Naive thymus-derived CD4-positive, alpha-beta T cell (primary cell): Measurements from ENCODE around the gene CAPZA2. TPM values are rescaled to one million over a fixed set of nuclear protein-coding genes. Genes with fewer than 3 reads are reported as not detected.
A peak's percentile ranks its signal among the peaks of the same experiment; 100 is the strongest.

Experiments used
- ATAC-seq: fragments of 150-1000 bp; cut with Tn5 transposase; 2 replicates; pipeline ENCODE4 v1.10.0; 2021; ENCODE audit warnings: mild to moderate bottlenecking, moderate library complexity
- CTCF ChIA-PET: fragments of 350-600 bp; sonication (Branson Sonifier 250); formaldehyde crosslinking; loops from one replicate; lab custom pipeline; 2021; ENCODE audit warnings: antibody characterized with exemption; lab: Charles Lee
- POLR2A ChIA-PET: fragments of 350-600 bp; sonication (Branson Sonifier 250); formaldehyde crosslinking; loops from one replicate; lab custom pipeline; 2021; ENCODE audit warnings: antibody characterized with exemption, inconsistent platforms; lab: Charles Lee
- DNase-seq, 9 donors: peaks; one replicate each; pipeline versions ENCODE4 v3.0.0 to v3.0.0-alpha.2; 2020 to 2022; ENCODE audit warnings: mixed read lengths in 1 of 9
- H3K27ac ChIP-seq: one replicate; pipeline ENCODE4 v1.7.0; 2013; ENCODE audit warnings: mild to moderate bottlenecking, low read depth, low read length, moderate library complexity
- H3K27me3 ChIP-seq, 2 donors: one replicate each; pipeline ENCODE4 v1.7.0; 2013; ENCODE audit warnings: low read length in 2 of 2, mild to moderate bottlenecking in 2 of 2, moderate library complexity in 2 of 2; ENCODE audit not compliant: control insufficient read depth in 2 of 2, insufficient read depth in 2 of 2
- H3K36me3 ChIP-seq, 3 experiments: 1 replicate in 2 of 3; 2 replicates in 1 of 3; pipeline ENCODE4 v1.7.0; 2013; ENCODE audit warnings: low read length in 3 of 3, mild to moderate bottlenecking in 3 of 3, moderate library complexity in 1 of 3; ENCODE audit not compliant: insufficient read depth in 3 of 3, control insufficient read depth in 2 of 3
- H3K4me1 ChIP-seq, 2 donors: one replicate each; pipeline ENCODE4 v1.7.0; 2013; ENCODE audit warnings: low read length in 2 of 2, mild to moderate bottlenecking in 2 of 2, moderate library complexity in 1 of 2; ENCODE audit not compliant: control insufficient read depth in 2 of 2, insufficient read depth in 2 of 2
- H3K4me3 ChIP-seq: 2 replicates; pipeline ENCODE4 v1.7.0; 2013; ENCODE audit warnings: mild to moderate bottlenecking, low read length
- H3K9me3 ChIP-seq, 3 experiments: 1 replicate in 2 of 3; 2 replicates in 1 of 3; pipeline ENCODE4 v1.7.0; 2013; ENCODE audit warnings: low read length in 3 of 3; ENCODE audit not compliant: control insufficient read depth in 2 of 3
- H3K27ac Mint-ChIP-seq, 9 donors: one replicate each; pipeline ENCODE4 v1.8.0; 2020 to 2022; ENCODE audit warnings: mixed read lengths in 9 of 9, mild to moderate bottlenecking in 8 of 9, moderate library complexity in 5 of 9, inconsistent platforms in 2 of 9
- H3K27me3 Mint-ChIP-seq, 5 donors: one replicate each; pipeline ENCODE4 v1.8.0; 2021 to 2022; ENCODE audit warnings: mixed read lengths in 5 of 5, mild to moderate bottlenecking in 1 of 5
- H3K36me3 Mint-ChIP-seq, 5 donors: one replicate each; pipeline ENCODE4 v1.8.0; 2020 to 2022; ENCODE audit warnings: mixed read lengths in 5 of 5, mild to moderate bottlenecking in 3 of 5, inconsistent platforms in 1 of 5
- H3K4me1 Mint-ChIP-seq, 7 donors: one replicate each; pipeline ENCODE4 v1.8.0; 2020 to 2022; ENCODE audit warnings: mixed read lengths in 7 of 7, mild to moderate bottlenecking in 3 of 7, inconsistent platforms in 1 of 7
- H3K4me3 Mint-ChIP-seq, 10 donors: one replicate each; pipeline ENCODE4 v1.8.0; 2020 to 2022; ENCODE audit warnings: mild to moderate bottlenecking in 10 of 10, mixed read lengths in 10 of 10, moderate library complexity in 6 of 10, inconsistent platforms in 2 of 10
- H3K9me3 Mint-ChIP-seq, 11 donors: one replicate each; pipeline ENCODE4 v1.8.0; 2020 to 2022; ENCODE audit warnings: mixed read lengths in 11 of 11, mild to moderate bottlenecking in 4 of 11, inconsistent platforms in 1 of 11, moderate library complexity in 1 of 11
- intact Hi-C, 2 donors: fragments of 100-400 bp; cut with micrococcal nuclease; formaldehyde crosslinking; loops; one replicate each; pipeline ENCODE4 v1.15.1; 2023
- polyA plus RNA-seq, 2 donors: library from polyadenylated mRNA; unstranded; fragments of 300-500 nt; fragmentation: Illumina TruSeq; gene quantifications; one replicate each; pipeline ENCODE4 v1.2.3, GENCODE V29; 2021
- total RNA-seq, 6 experiments: library from RNA in 5 of 6; stranded (reverse) in 5 of 6; gene quantifications; 1 replicate in 5 of 6; 2 replicates in 1 of 6; pipeline ENCODE4 v1.2.3 and lab custom pipeline; 2021 to 2026

CAPZA2 gene
- total and polyA plus RNA-seq, 7 experiments from 2014 or later, result 86.2 to 191 (median 118) TPM

GRCh38 chr7:116836911-116837310 is 25.5 kb upstream of the CAPZA2 start:
- ATAC-seq (no peak), DNase-seq (no peak)
- Histone ChIP-seq H3K36me3 (no peaks in the 10 kb centered on the region), H3K27ac (no peak overlapping the region), H3K4me1 (no peaks in the 10 kb centered on the region), H3K4me3 (no peak overlapping the region), H3K9me3 (no peaks in the 10 kb centered on the region), H3K27me3 (no peaks in the 10 kb centered on the region)
- intact Hi-C loops, result no loop called here
- H3K4me3 Mint-ChIP-seq, result no peak overlapping the region
- H3K36me3 Mint-ChIP-seq, result no peaks in the 10 kb centered on the region
- no peak overlapping the region for H3K27ac Mint-ChIP-seq
- ChIA-PET POLR2A (no interaction called here), CTCF (no interaction called here)
- H3K27me3 Mint-ChIP-seq, result peaks cover under 1 to 16% (median 16%) of the 10 kb centered on the region in 5 donors
- H3K4me1 Mint-ChIP-seq, result no peaks in the 10 kb centered on the region
- H3K9me3 Mint-ChIP-seq, result peaks cover 0 to 3% (median 0%) of the 10 kb centered on the region in 11 donors

GRCh38 chr7:116837586-116837985 is 24.8 kb upstream of the CAPZA2 start:
- ChIA-PET POLR2A (no interaction called here), CTCF (no interaction called here)
- Mint-ChIP-seq H3K4me3 (no peak overlapping the region), H3K4me1 (no peaks in the 10 kb centered on the region), H3K36me3 (no peaks in the 10 kb centered on the region), H3K9me3 (peaks cover 0 to 3% (median 0%) of the 10 kb centered on the region in 11 donors), H3K27me3 (peaks cover 5 to 23% (median 21%) of the 10 kb centered on the region in 5 donors), H3K27ac (no peak overlapping the region)
- intact Hi-C loops, result no loop called here
- H3K9me3 ChIP-seq, result no peaks in the 10 kb centered on the region
- DNase-seq, result no peak
- no peaks in the 10 kb centered on the region for H3K27me3 ChIP-seq
- H3K4me3 ChIP-seq, result no peak overlapping the region
- ATAC-seq, result no peak
- no peaks in the 10 kb centered on the region for H3K4me1 ChIP-seq
- no peak overlapping the region for H3K27ac ChIP-seq
- no peaks in the 10 kb centered on the region for H3K36me3 ChIP-seq

GRCh38 chr7:116840256-116840655 is 22.1 kb upstream of the CAPZA2 start:
- H3K9me3 ChIP-seq, result no peaks in the 10 kb centered on the region
- no peaks in the 10 kb centered on the region for H3K36me3 Mint-ChIP-seq
- H3K9me3 Mint-ChIP-seq, result peaks cover 0 to 3% (median 0%) of the 10 kb centered on the region in 11 donors
- peaks cover 11 to 31% (median 16%) of the 10 kb centered on the region in 5 donors for H3K27me3 Mint-ChIP-seq
- no peak overlapping the region for H3K4me3 Mint-ChIP-seq
- no peaks in the 10 kb centered on the region for H3K27me3 ChIP-seq
- no peaks in the 10 kb centered on the region for H3K4me1 ChIP-seq
- H3K4me1 Mint-ChIP-seq, result peaks cover 0 to 11% (median 5%) of the 10 kb centered on the region in 7 donors
- no peak overlapping the region for H3K27ac Mint-ChIP-seq
- DNase-seq (no peak), ATAC-seq (no peak)
- no peak overlapping the region for H3K4me3 ChIP-seq
- ChIA-PET CTCF (no interaction called here), POLR2A (no interaction called here)
- intact Hi-C loops, result no loop called here
- H3K36me3 ChIP-seq, result no peaks in the 10 kb centered on the region
- H3K27ac ChIP-seq, result no peak overlapping the region

GRCh38 chr7:116842371-116842770 is 20.0 kb upstream of the CAPZA2 start:
- no peak overlapping the region for H3K4me3 Mint-ChIP-seq
- CTCF ChIA-PET, result interaction anchor here (0.5 kb wide), 1 partner anchor 47 kb away, joined by 11 read pairs; no protein-coding TSS in a partner anchor

GRCh38 chr7:116843378-116843777 is 19.0 kb upstream of the CAPZA2 start:
- no peak for DNase-seq
- H3K36me3 ChIP-seq, result no peaks in the 10 kb centered on the region
- ChIA-PET CTCF (interaction anchor here (0.6 kb wide), 1 partner anchor 607 kb away, joined by 3 read pairs; no protein-coding TSS in a partner anchor), POLR2A (no interaction called here)
- peak overlapping the region in 7 of 9 donors; percentile 2 to 71 (median 23) for H3K27ac Mint-ChIP-seq
- peaks cover 0 to 3% (median 0%) of the 10 kb centered on the region in 11 donors for H3K9me3 Mint-ChIP-seq
- no peak overlapping the region for H3K4me3 ChIP-seq
- H3K27me3 ChIP-seq, result peaks cover 0 to 4% of the 10 kb centered on the region in 2 donors
- H3K4me1 Mint-ChIP-seq, result peaks cover 0 to 11% (median 5%) of the 10 kb centered on the region in 7 donors
- ATAC-seq, result peak; percentile 72
- H3K4me1 ChIP-seq, result no peaks in the 10 kb centered on the region
- H3K36me3 Mint-ChIP-seq, result no peaks in the 10 kb centered on the region
- no peaks in the 10 kb centered on the region for H3K9me3 ChIP-seq
- no peak overlapping the region for H3K27ac ChIP-seq
- H3K27me3 Mint-ChIP-seq, result peaks cover 15 to 39% (median 19%) of the 10 kb centered on the region in 5 donors
- peak overlapping the region in 9 of 10 donors; percentile 10 to 60 (median 47) for H3K4me3 Mint-ChIP-seq
- intact Hi-C loops, result no loop called here

More at GRCh38 chr7:116842371-116842770, 20.0 kb upstream of the CAPZA2 start:
- H3K4me3 ChIP-seq, result no peak overlapping the region
- Mint-ChIP-seq H3K4me1 (peaks cover 0 to 11% (median 5%) of the 10 kb centered on the region in 7 donors), H3K9me3 (peaks cover 0 to 3% (median 0%) of the 10 kb centered on the region in 11 donors), H3K27ac (no peak overlapping the region), H3K27me3 (peaks cover 14 to 37% (median 19%) of the 10 kb centered on the region in 5 donors), H3K36me3 (no peaks in the 10 kb centered on the region)
- DNase-seq (no peak), ATAC-seq (no peak)
- no peak overlapping the region for H3K27ac ChIP-seq
- intact Hi-C loops, result no loop called here
- no peaks in the 10 kb centered on the region for H3K4me1 ChIP-seq
- peaks cover 0 to 4% of the 10 kb centered on the region in 2 donors for H3K27me3 ChIP-seq
- POLR2A ChIA-PET, result no interaction called here
- H3K9me3 ChIP-seq, result no peaks in the 10 kb centered on the region
- no peaks in the 10 kb centered on the region for H3K36me3 ChIP-seq

- no peak for ATAC-seq
Measured at GRCh38 chr7:116851175-116851574, 11.2 kb upstream of the CAPZA2 start.

GRCh38 chr7:116851671-116852070 is 10.7 kb upstream of the CAPZA2 start:
- no peaks in the 10 kb centered on the region for H3K9me3 Mint-ChIP-seq
- no peak for ATAC-seq
- H3K27me3 ChIP-seq, result peaks cover 0 to 2% of the 10 kb centered on the region in 2 donors
- ChIA-PET POLR2A (no interaction called here), CTCF (interaction anchor here (1.1 kb wide), 1 partner anchor 276 kb away, joined by 4 read pairs; no protein-coding TSS in a partner anchor)
- H3K4me1 ChIP-seq, result no peaks in the 10 kb centered on the region
- no peaks in the 10 kb centered on the region for H3K9me3 ChIP-seq
- no peak overlapping the region for H3K4me3 ChIP-seq
- intact Hi-C loops, result no loop called here
- no peak overlapping the region for H3K27ac ChIP-seq
- H3K27ac Mint-ChIP-seq, result no peak overlapping the region
- no peak for DNase-seq
- no peaks in the 10 kb centered on the region for H3K36me3 ChIP-seq
- H3K27me3 Mint-ChIP-seq, result peaks cover 9 to 57% (median 24%) of the 10 kb centered on the region in 5 donors
- H3K36me3 Mint-ChIP-seq, result no peaks in the 10 kb centered on the region
- no peak overlapping the region for H3K4me3 Mint-ChIP-seq
- peaks cover 0 to 3% (median 0%) of the 10 kb centered on the region in 7 donors for H3K4me1 Mint-ChIP-seq

More at GRCh38 chr7:116851175-116851574, 11.2 kb upstream of the CAPZA2 start:
- Histone ChIP-seq H3K4me1 (no peaks in the 10 kb centered on the region), H3K27ac (no peak overlapping the region), H3K27me3 (peaks cover 0 to 4% of the 10 kb centered on the region in 2 donors), H3K36me3 (no peaks in the 10 kb centered on the region), H3K9me3 (no peaks in the 10 kb centered on the region), H3K4me3 (no peak overlapping the region)
- peaks cover 9 to 60% (median 24%) of the 10 kb centered on the region in 5 donors for H3K27me3 Mint-ChIP-seq
- peaks cover 0 to 3% (median 0%) of the 10 kb centered on the region in 7 donors for H3K4me1 Mint-ChIP-seq
- no peak overlapping the region for H3K27ac Mint-ChIP-seq
- H3K4me3 Mint-ChIP-seq, result no peak overlapping the region
- H3K36me3 Mint-ChIP-seq, result no peaks in the 10 kb centered on the region
- ChIA-PET POLR2A (no interaction called here), CTCF (no interaction called here)
- intact Hi-C loops, result no loop called here
- no peak for DNase-seq
- no peaks in the 10 kb centered on the region for H3K9me3 Mint-ChIP-seq
